ENCODE results near the gene NXNL1.

- TF ChIP-seq POLR2AphosphoS5 (IDR thresholded peaks at IDR 0.05; ENCODE audit: low read depth, low read length) (no peak), REST (IDR thresholded peaks at IDR 0.05; ENCODE audit: insufficient read depth in 1 of 2, low read depth in 2 of 2, low read length in 2 of 2) (no peak), SIN3A (IDR thresholded peaks at IDR 0.05; ENCODE audit: borderline replicate concordance, insufficient read depth, low read length) (no peak)
These were observed 48.9 kb downstream of the NXNL1 start for GRCh38 chr19:17411801-17412200.
